Measurements from ENCODE around the gene PIP5K1C.
"Not testable (repeated sequence)": the region's sequence is repeated elsewhere in the genome, so short reads cannot be mapped to it uniquely, and the experiment has no call there.

The PIP5K1C gene

GRCh38 chr19:3645726-3646125 is 54.5 kb downstream of the PIP5K1C start:
- DNase-seq (ENCODE audit: low spot score): no peak

GRCh38 chr19:3645067-3645396 is 55.2 kb downstream of the PIP5K1C start:
- no peak for DNase-seq (ENCODE audit: low spot score)

GRCh38 chr19:3644351-3645066 is 55.8 kb downstream of the PIP5K1C start:
- no peak for DNase-seq (ENCODE audit: low spot score)

GRCh38 chr19:3643674-3644313 is 56.5 kb downstream of the PIP5K1C start:
- no peak for DNase-seq (ENCODE audit: low spot score)

GRCh38 chr19:3642987-3643673 is 57.1 kb downstream of the PIP5K1C start:
- DNase-seq (ENCODE audit: low spot score): no peak

GRCh38 chr19:3642296-3642695 is 58.0 kb downstream of the PIP5K1C start:
- DNase-seq (ENCODE audit: low spot score): no peak

- DNase-seq (ENCODE audit: low spot score): no peak
Observed at GRCh38 chr19:3641515-3642269, 58.6 kb downstream of the PIP5K1C start.

GRCh38 chr19:3639479-3639878 is 60.8 kb downstream of the PIP5K1C start:
- no peak for DNase-seq (ENCODE audit: low spot score)

- DNase-seq (ENCODE audit: low spot score): no peak
Observed at GRCh38 chr19:3638208-3639193, 61.8 kb downstream of the PIP5K1C start.

GRCh38 chr19:3637621-3638020 is 62.6 kb downstream of the PIP5K1C start:
- no peak for DNase-seq (ENCODE audit: low spot score)

GRCh38 chr19:3636962-3637361 is 63.3 kb downstream of the PIP5K1C start:
- DNase-seq (ENCODE audit: low spot score): no peak

GRCh38 chr19:3636506-3636905 is 63.8 kb downstream of the PIP5K1C start:
- DNase-seq (ENCODE audit: low spot score): no peak

GRCh38 chr19:3634496-3635045 is 65.7 kb downstream of the PIP5K1C start:
- DNase-seq (ENCODE audit: low spot score): no peak

GRCh38 chr19:3633559-3633988 is 66.7 kb downstream of the PIP5K1C start:
- DNase-seq (ENCODE audit: low spot score): no peak

- DNase-seq (ENCODE audit: low spot score): no peak
Observed at GRCh38 chr19:3632739-3633558, 67.3 kb downstream of the PIP5K1C start.

- DNase-seq (ENCODE audit: low spot score): no peak
Observed at GRCh38 chr19:3632098-3632497, 68.2 kb downstream of the PIP5K1C start.

GRCh38 chr19:3631053-3631861 is 69.0 kb downstream of the PIP5K1C start:
- DNase-seq (ENCODE audit: low spot score): no peak

- not testable (repeated sequence) for DNase-seq (ENCODE audit: low spot score)
Observed at GRCh38 chr19:3628766-3629165, 71.5 kb downstream of the PIP5K1C start.

- DNase-seq (ENCODE audit: low spot score): no peak
Observed at GRCh38 chr19:3627351-3627723, 72.9 kb downstream of the PIP5K1C start.

Measured in CD4-positive, alpha-beta T cell treated with Interleukin-6 at 100 ng/mL for 8 hours (primary cell).